ENCODE measurements around the gene DHRS2.

The DHRS2 gene

DNA sequence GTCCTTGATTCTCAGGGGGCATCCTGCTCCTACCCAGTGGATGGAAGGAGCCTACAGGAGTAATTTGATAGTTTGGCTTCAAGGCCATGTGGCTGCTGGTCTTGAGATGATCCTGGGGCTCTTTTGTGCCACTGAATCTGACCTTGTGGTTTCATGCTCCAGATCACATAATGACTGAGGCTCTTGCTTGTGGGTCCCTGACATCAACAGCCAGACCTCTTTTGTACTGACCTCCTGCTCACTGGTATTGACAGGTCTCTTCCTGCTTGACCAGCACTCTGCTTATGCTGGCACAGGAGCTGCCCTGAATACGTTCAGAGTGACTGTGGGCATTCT is 34.4 kb upstream of the DHRS2 start:
- no peak for ATAC-seq
- no peak for TF ChIP-seq PPARA (CRISPR knock-in tag; IDR thresholded peaks at IDR 0.05; ENCODE audit: borderline replicate concordance)
- TF ChIP-seq TOX (CRISPR knock-in tag; IDR thresholded peaks at IDR 0.05; ENCODE audit: borderline replicate concordance) = no peak
- TF ChIP-seq ARNTL (CRISPR knock-in tag; IDR thresholded peaks at IDR 0.05; ENCODE audit: borderline replicate concordance, low read depth) = no peak
- TF ChIP-seq TCF4 (CRISPR knock-in tag; IDR thresholded peaks at IDR 0.05; ENCODE audit: borderline replicate concordance) = no peak
- TF ChIP-seq ISL1 (CRISPR knock-in tag; IDR thresholded peaks at IDR 0.05) = no peak
- TF ChIP-seq, protein P1, sequence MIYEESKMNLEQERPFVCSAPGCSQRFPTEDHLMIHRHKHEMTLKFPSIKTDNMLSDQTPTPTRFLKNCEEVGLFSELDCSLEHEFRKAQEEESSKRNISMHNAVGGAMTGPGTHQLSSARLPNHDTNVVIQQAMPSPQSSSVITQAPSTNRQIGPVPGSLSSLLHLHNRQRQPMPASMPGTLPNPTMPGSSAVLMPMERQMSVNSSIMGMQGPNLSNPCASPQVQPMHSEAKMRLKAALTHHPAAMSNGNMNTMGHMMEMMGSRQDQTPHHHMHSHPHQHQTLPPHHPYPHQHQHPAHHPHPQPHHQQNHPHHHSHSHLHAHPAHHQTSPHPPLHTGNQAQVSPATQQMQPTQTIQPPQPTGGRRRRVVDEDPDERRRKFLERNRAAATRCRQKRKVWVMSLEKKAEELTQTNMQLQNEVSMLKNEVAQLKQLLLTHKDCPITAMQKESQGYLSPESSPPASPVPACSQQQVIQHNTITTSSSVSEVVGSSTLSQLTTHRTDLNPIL (CRISPR knock-in tag; IDR thresholded peaks at IDR 0.05; ENCODE audit: low read depth) = no peak

DNA sequence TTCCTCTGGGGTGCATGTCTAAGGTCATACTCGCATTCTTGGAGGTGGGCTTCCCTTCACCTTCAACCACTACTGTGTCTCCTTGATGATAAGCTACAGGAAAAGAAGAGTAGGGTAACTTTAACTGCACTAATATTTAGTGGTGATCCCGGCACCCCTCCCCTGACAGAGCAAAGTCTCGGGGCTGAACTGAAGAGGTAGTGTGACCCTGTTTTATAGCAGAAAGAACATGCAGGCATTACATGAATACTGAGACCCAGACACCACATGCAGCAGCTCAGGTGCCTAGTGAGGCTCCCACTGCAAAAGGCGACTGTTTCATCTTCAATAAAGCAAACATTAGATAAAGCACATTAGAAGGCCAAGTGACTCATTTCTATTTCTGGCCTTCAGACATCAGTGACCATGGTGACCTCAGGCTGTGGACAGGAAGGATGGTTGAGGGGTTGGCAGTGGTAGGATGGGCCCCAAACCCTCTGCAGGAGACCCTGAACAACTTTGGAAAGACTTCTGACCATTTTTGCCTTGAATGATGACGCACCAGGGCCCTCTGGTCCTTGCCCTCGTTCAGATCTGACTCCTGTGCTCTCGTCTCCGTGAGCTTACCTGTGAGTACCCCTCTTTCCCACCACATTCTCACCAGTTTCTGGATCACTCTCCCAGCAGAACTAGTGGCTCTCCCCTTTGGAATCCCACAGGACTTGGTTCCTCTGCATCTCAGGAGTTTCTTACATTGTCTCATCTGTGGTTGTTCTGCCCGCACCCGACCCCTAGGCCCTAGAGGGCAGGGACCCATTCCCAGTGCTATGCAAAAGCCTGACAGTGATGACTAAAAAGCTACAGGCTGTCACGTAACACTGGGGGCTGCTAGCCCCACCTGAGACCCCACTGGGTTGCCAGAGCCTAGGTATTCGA is 33.7 kb upstream of the DHRS2 start:
- TF ChIP-seq, protein P2, sequence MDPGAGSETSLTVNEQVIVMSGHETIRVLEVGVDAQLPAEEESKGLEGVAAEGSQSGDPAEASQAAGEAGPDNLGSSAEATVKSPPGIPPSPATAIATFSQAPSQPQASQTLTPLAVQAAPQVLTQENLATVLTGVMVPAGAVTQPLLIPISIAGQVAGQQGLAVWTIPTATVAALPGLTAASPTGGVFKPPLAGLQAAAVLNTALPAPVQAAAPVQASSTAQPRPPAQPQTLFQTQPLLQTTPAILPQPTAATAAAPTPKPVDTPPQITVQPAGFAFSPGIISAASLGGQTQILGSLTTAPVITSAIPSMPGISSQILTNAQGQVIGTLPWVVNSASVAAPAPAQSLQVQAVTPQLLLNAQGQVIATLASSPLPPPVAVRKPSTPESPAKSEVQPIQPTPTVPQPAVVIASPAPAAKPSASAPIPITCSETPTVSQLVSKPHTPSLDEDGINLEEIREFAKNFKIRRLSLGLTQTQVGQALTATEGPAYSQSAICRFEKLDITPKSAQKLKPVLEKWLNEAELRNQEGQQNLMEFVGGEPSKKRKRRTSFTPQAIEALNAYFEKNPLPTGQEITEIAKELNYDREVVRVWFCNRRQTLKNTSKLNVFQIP (CRISPR knock-in tag; IDR thresholded peaks at IDR 0.05; ENCODE audit: borderline replicate concordance, low read depth) = no peak
- TF ChIP-seq TCF4 (CRISPR knock-in tag; IDR thresholded peaks at IDR 0.05; ENCODE audit: borderline replicate concordance) = no peak
- TF ChIP-seq CSDC2 (CRISPR knock-in tag; IDR thresholded peaks at IDR 0.05) = no peak
- TF ChIP-seq ESRRG (CRISPR knock-in tag; IDR thresholded peaks at IDR 0.05) = no peak
- no peak for TF ChIP-seq TOX (CRISPR knock-in tag; IDR thresholded peaks at IDR 0.05; ENCODE audit: borderline replicate concordance)
- TF ChIP-seq ZNF565 (CRISPR knock-in tag; conservative IDR thresholded peaks at IDR 0.05; ENCODE audit: low read depth) = no peak
- no peak for TF ChIP-seq OSR1 (CRISPR knock-in tag; IDR thresholded peaks at IDR 0.05)
- TF ChIP-seq PPARA (CRISPR knock-in tag; IDR thresholded peaks at IDR 0.05; ENCODE audit: borderline replicate concordance) = no peak
- TF ChIP-seq, protein P3, sequence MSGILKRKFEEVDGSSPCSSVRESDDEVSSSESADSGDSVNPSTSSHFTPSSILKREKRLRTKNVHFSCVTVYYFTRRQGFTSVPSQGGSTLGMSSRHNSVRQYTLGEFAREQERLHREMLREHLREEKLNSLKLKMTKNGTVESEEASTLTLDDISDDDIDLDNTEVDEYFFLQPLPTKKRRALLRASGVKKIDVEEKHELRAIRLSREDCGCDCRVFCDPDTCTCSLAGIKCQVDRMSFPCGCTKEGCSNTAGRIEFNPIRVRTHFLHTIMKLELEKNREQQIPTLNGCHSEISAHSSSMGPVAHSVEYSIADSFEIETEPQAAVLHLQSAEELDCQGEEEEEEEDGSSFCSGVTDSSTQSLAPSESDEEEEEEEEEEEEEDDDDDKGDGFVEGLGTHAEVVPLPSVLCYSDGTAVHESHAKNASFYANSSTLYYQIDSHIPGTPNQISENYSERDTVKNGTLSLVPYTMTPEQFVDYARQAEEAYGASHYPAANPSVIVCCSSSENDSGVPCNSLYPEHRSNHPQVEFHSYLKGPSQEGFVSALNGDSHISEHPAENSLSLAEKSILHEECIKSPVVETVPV (CRISPR knock-in tag; IDR thresholded peaks at IDR 0.05) = no peak
- no peak for TF ChIP-seq ZFP3 (CRISPR knock-in tag; IDR thresholded peaks at IDR 0.05)
- no peak for TF ChIP-seq RARB (CRISPR knock-in tag; IDR thresholded peaks at IDR 0.05)
- TF ChIP-seq, protein P1 (CRISPR knock-in tag; IDR thresholded peaks at IDR 0.05; ENCODE audit: low read depth) = no peak
- no peak for TF ChIP-seq ZNF8 (CRISPR knock-in tag; IDR thresholded peaks at IDR 0.05)
- TF ChIP-seq ISL1 (CRISPR knock-in tag; IDR thresholded peaks at IDR 0.05) = no peak
- no peak for TF ChIP-seq ARNTL (CRISPR knock-in tag; IDR thresholded peaks at IDR 0.05; ENCODE audit: borderline replicate concordance, low read depth)
- no peak for TF ChIP-seq SNAI2 (CRISPR knock-in tag; IDR thresholded peaks at IDR 0.05)
- TF ChIP-seq, protein P4, sequence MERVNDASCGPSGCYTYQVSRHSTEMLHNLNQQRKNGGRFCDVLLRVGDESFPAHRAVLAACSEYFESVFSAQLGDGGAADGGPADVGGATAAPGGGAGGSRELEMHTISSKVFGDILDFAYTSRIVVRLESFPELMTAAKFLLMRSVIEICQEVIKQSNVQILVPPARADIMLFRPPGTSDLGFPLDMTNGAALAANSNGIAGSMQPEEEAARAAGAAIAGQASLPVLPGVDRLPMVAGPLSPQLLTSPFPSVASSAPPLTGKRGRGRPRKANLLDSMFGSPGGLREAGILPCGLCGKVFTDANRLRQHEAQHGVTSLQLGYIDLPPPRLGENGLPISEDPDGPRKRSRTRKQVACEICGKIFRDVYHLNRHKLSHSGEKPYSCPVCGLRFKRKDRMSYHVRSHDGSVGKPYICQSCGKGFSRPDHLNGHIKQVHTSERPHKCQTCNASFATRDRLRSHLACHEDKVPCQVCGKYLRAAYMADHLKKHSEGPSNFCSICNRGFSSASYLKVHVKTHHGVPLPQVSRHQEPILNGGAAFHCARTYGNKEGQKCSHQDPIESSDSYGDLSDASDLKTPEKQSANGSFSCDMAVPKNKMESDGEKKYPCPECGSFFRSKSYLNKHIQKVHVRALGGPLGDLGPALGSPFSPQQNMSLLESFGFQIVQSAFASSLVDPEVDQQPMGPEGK (CRISPR knock-in tag; IDR thresholded peaks at IDR 0.05; ENCODE audit: borderline replicate concordance) = no peak
- TF ChIP-seq, protein P5, sequence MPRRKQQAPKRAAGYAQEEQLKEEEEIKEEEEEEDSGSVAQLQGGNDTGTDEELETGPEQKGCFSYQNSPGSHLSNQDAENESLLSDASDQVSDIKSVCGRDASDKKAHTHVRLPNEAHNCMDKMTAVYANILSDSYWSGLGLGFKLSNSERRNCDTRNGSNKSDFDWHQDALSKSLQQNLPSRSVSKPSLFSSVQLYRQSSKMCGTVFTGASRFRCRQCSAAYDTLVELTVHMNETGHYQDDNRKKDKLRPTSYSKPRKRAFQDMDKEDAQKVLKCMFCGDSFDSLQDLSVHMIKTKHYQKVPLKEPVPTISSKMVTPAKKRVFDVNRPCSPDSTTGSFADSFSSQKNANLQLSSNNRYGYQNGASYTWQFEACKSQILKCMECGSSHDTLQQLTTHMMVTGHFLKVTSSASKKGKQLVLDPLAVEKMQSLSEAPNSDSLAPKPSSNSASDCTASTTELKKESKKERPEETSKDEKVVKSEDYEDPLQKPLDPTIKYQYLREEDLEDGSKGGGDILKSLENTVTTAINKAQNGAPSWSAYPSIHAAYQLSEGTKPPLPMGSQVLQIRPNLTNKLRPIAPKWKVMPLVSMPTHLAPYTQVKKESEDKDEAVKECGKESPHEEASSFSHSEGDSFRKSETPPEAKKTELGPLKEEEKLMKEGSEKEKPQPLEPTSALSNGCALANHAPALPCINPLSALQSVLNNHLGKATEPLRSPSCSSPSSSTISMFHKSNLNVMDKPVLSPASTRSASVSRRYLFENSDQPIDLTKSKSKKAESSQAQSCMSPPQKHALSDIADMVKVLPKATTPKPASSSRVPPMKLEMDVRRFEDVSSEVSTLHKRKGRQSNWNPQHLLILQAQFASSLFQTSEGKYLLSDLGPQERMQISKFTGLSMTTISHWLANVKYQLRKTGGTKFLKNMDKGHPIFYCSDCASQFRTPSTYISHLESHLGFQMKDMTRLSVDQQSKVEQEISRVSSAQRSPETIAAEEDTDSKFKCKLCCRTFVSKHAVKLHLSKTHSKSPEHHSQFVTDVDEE (CRISPR knock-in tag; IDR thresholded peaks at IDR 0.05) = no peak
- no peak for ATAC-seq

Measured in SK-N-SH treated with all-trans-retinoic acid at 6 μM for 48 hours (cell line).